GM12801 (cell line): ENCODE data around the gene HOXC5.

ENCODE experiments used
- CTCF ChIP-seq: IDR thresholded peaks from one replicate; pipeline ENCODE4 v1.5.1; 2011; ENCODE audit warnings: control low read depth; ENCODE audit not compliant: insufficient read length; ENCODE audit errors: extremely low read depth

HOXC5 gene

GRCh38 chr12:54032627-54033100, at the start of gene HOXC5:
Gene HOXC5, plus strand, starts transcription at chr12:54033050. Its CDS starts 73 bp downstream, at chr12:54033123.
- TF ChIP-seq CTCF = peak; percentile 80

GRCh38 chr12:53983568-53983949, 49.3 kb upstream of the HOXC5 start:
- TF ChIP-seq CTCF = no peak

DNA sequence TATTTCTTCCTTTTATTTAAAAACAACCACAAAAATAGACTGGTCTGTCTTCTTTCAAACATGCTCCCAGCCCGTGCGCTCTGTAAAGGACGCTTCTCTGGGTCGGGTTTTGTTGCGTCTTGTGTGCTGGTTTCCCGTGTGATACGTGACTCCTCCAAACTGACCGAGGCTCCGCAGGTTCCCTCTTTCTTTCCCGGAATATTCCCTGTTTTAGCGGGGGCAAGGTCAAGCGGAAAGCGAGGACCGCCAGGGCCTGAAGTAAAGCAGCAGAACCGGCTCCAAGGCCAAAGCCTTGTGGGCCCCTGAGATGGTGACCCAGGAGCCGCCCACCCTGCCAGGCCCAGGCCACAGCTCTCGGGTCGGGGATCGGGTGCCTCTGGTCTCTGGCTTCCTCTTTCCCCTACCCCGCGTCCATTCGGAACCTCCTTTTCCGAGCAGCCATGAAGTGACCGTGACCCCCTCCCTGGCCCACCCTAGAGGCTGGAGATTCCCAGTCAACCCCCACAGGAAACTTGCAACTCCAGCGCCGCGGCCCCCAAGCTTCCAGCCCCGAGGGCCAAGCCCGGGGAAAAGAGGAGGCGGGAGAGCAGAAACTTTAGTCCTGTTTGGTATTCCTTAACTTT, 48.8 kb upstream of the HOXC5 start:
- no peak for TF ChIP-seq CTCF

DNA sequence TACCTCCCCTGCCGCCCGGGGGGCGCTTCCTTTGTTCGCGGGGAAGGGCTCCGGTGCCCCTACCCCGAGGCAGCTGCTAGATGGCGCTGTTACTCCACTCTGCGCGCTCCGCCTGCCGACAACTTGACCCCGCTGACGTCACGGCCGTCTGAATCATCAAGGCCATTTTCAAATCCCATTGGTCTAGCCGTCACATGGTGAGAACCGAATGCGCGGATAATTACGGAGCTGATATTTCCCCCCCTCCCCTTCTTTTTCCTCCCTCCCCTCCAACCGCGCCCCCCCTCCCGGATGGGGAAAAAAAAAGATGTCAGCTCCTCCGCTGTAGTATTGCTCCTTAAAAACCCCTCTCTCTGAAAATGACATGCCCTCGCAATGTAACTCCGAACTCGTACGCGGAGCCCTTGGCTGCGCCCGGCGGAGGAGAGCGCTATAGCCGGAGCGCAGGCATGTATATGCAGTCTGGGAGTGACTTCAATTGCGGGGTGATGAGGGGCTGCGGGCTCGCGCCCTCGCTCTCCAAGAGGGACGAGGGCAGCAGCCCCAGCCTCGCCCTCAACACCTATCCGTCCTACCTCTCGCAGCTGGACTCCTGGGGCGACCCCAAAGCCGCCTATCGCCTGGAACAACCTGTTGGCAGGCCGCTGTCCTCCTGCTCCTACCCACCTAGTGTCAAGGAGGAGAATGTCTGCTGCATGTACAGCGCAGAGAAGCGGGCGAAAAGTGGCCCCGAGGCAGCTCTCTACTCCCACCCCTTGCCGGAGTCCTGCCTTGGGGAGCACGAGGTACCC, 47.8 kb upstream of the HOXC5 start, which contains the start of gene HOXC10:
TSS of gene HOXC10 (plus strand) at position 246 of the 791 bp plus-strand sequence. CDS start at position 360, 114 bp downstream.
- no peak for TF ChIP-seq CTCF

GRCh38 chr12:53985692-53985993, 47.2 kb upstream of the HOXC5 start:
- no peak for TF ChIP-seq CTCF

GRCh38 chr12:53985994-53986685, 46.7 kb upstream of the HOXC5 start:
- TF ChIP-seq CTCF = no peak

DNA sequence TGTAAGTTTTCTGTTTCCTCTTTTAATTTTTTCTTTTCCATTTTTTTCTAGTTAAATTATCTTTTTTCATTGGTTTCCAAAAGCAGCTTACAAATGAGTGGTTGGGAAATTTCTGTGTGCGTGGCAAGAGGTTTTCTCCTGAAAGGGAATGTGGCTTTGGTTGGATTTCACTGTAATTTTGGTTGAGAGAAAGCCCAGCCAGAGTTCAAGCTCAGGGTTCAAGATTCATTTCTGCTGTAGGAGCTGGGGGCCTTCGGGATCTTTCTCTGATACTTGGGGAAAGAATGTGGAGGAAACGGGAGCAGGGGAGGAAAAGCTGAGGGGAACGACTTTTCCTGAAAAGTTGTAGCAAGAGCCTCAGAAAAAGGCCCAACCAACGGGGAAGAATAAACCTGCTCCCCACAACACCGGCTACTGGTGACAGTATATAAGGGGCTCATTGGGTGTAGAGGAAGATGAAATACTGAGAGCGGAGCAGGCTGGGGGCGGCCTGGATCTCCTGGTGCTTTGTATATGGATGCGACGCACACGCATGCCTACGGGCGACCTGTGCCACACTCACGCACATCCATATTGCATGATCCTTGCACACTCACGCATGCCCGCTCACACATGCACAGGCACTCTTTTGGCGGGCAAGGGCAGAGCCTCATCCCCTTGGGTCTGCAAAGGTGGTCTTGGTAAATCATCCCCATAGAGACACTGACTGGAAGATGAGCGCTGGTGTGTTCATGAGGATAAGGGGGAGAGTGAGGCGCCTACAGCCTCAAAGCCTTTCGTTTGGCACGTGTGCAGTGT, 46.0 kb upstream of the HOXC5 start:
- no peak for TF ChIP-seq CTCF
